Gastroesophageal sphincter (tissue), 4 donors: ENCODE measurements around the gene ADAMTS19. TPM values are rescaled to one million over a fixed set of nuclear protein-coding genes. Genes with fewer than 3 reads are reported as not detected.

ENCODE experiments used
- ATAC-seq: fragments of 150-250 bp; one replicate; pipeline ENCODE4 v1.9.1; 2016; ENCODE audit warnings: mild to moderate bottlenecking, moderate library complexity
- H3K27ac ChIP-seq, 4 donors: fragments of 200-600 bp; sonication (generic) in 3 of 4; 1 replicate in 3 of 4; 2 replicates in 1 of 4; pipeline ENCODE4 v1.5.1; 2016 to 2019
- H3K27me3 ChIP-seq: fragments of 200-600 bp; sonication (generic); one replicate; pipeline ENCODE4 v1.5.1; 2019
- H3K36me3 ChIP-seq, 2 donors: fragments of 200-600 bp; sonication (generic); one replicate each; pipeline ENCODE4 v1.5.1; 2019; ENCODE audit warnings: control low read depth in 1 of 2
- H3K4me1 ChIP-seq, 3 donors: fragments of 200-600 bp; sonication (generic); 1 replicate in 2 of 3; 2 replicates in 1 of 3; pipeline ENCODE4 v1.5.1; 2016 to 2019; ENCODE audit warnings: control low read depth in 2 of 3
- H3K4me3 ChIP-seq, 2 donors: fragments of 200-600 bp; sonication (generic); one replicate each; pipeline ENCODE4 v1.5.1; 2019; ENCODE audit warnings: mild to moderate bottlenecking in 1 of 2, moderate library complexity in 1 of 2
- H3K9me3 ChIP-seq, 3 donors: fragments of 200-600 bp; sonication (generic); one replicate each; pipeline ENCODE4 v1.5.1; 2017 to 2019; ENCODE audit warnings: control low read depth in 2 of 3
- CTCF ChIP-seq, 4 experiments: fragments of 200-600 bp in 2 of 4; fragments of 450-650 bp in 2 of 4; sonication (generic) in 1 of 4; IDR thresholded peaks; one replicate each; pipeline ENCODE4 v1.5.1; 2017 to 2019; ENCODE audit warnings: antibody characterized with exemption in 4 of 4, mild to moderate bottlenecking in 2 of 4, moderate library complexity in 2 of 4
- EP300 ChIP-seq: sonication (generic); formaldehyde crosslinking; IDR thresholded peaks from one replicate; pipeline ENCODE4 v1.6.1; 2017; ENCODE audit warnings: antibody characterized with exemption, mild to moderate bottlenecking
- POLR2A ChIP-seq, 2 donors: fragments of 450-650 bp; IDR thresholded peaks; one replicate each; pipeline ENCODE4 v1.6.1; 2017; ENCODE audit warnings: antibody characterized with exemption in 2 of 2, mild to moderate bottlenecking in 2 of 2, moderate library complexity in 1 of 2
- POLR2AphosphoS5 ChIP-seq: sonication (generic); formaldehyde crosslinking; IDR thresholded peaks from one replicate; pipeline ENCODE4 v1.6.1; 2017; ENCODE audit warnings: antibody characterized with exemption
- WGBS, 2 donors: methylation state at CpG; one replicate each; pipeline ENCODE4 v1.1.5; 2018; ENCODE audit warnings: low coverage in 1 of 2; 5-methylcytosine and 5-hydroxymethylcytosine counted together
- total RNA-seq, 4 donors: library from RNA; depleted of rRNA; stranded (reverse); fragments of >200 nt; gene quantifications; one replicate each; pipeline ENCODE4 v1.1.0, GENCODE V29; 2016

ADAMTS19 gene
- total RNA-seq, 4 donors from 2014 or later: 0.94 to 11.3 (median 4.4) TPM

- Histone ChIP-seq H3K4me1 (peaks cover 0 to 16% (median 0%) of the 10 kb centered on the region in 3 donors), H3K27ac (no peak overlapping the region), H3K4me3 (no peak overlapping the region), H3K27me3 (no peaks in the 10 kb centered on the region), H3K9me3 (no peaks in the 10 kb centered on the region), H3K36me3 (no peaks in the 10 kb centered on the region)
- TF ChIP-seq POLR2AphosphoS5 (no peak), CTCF (IDR thresholded peaks at IDR 0.05) (no peak), POLR2A (IDR thresholded peaks at IDR 0.05) (no peak), EP300 (no peak)
- WGBS, 2 donors: 58 to 68% methylated on average over 3 to 5 of the region's 5 CpGs
- ATAC-seq: no peak
Observed at GRCh38 chr5:129716651-129717050, 256.6 kb downstream of the ADAMTS19 start.

- Histone ChIP-seq H3K27me3 (no peaks in the 10 kb centered on the region), H3K4me1 (peaks cover 0 to 16% (median 0%) of the 10 kb centered on the region in 3 donors), H3K9me3 (no peaks in the 10 kb centered on the region), H3K4me3 (no peak overlapping the region), H3K36me3 (no peaks in the 10 kb centered on the region), H3K27ac (no peak overlapping the region)
- TF ChIP-seq CTCF (IDR thresholded peaks at IDR 0.05): no peak
- TF ChIP-seq EP300: no peak
- TF ChIP-seq POLR2A (IDR thresholded peaks at IDR 0.05): no peak
- no peak for TF ChIP-seq POLR2AphosphoS5
- ATAC-seq: no peak
Observed at GRCh38 chr5:129717751-129718310, 257.7 kb downstream of the ADAMTS19 start.

- Histone ChIP-seq H3K36me3 (no peaks in the 10 kb centered on the region), H3K27ac (no peak overlapping the region), H3K4me1 (peaks cover 0 to 16% (median 0%) of the 10 kb centered on the region in 3 donors), H3K27me3 (no peaks in the 10 kb centered on the region), H3K4me3 (no peak overlapping the region), H3K9me3 (no peaks in the 10 kb centered on the region)
- TF ChIP-seq POLR2A (IDR thresholded peaks at IDR 0.05): no peak
- no peak for TF ChIP-seq POLR2AphosphoS5
- no peak for TF ChIP-seq EP300
- TF ChIP-seq CTCF (IDR thresholded peaks at IDR 0.05): no peak
- WGBS, 2 donors: 20 to 61% methylated on average over 1 of the region's 1 CpG
- ATAC-seq: no peak
Observed at GRCh38 chr5:129718471-129719090, 258.5 kb downstream of the ADAMTS19 start.

DNA sequence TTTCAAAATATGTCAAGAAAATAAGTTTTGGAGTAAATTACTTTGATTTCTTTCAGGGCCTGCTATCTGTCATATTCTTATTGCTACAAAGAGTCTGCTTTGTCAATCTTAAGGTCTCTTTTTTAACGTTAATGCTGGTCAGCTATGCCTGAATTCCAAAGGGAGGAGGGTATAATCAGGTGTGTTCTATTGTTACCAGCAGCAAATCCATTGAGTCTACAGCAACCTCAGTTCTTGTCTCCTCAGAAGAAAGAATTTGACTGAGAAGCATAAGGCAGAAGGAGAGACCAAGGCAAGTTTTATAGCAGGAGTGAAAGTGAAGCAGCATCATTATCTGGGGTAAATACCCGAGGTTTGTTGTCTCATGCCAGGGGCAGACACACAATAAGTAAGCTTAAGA lies 264.1 kb downstream of the ADAMTS19 start:
- H3K36me3 ChIP-seq: no peaks in the 10 kb centered on the region
- no peak for ATAC-seq
- 59 to 71% methylated on average over 2 of the region's 2 CpGs for WGBS, 2 donors
- H3K9me3 ChIP-seq: no peaks in the 10 kb centered on the region
- H3K27ac ChIP-seq: no peak overlapping the region
- H3K4me1 ChIP-seq: no peaks in the 10 kb centered on the region
- H3K27me3 ChIP-seq: no peaks in the 10 kb centered on the region
- no peak overlapping the region for H3K4me3 ChIP-seq
- TF ChIP-seq EP300 (no peak), POLR2AphosphoS5 (no peak), CTCF (IDR thresholded peaks at IDR 0.05) (no peak), POLR2A (IDR thresholded peaks at IDR 0.05) (no peak)

GRCh38 chr5:129724647-129725046 lies 264.5 kb downstream of the ADAMTS19 start:
- Histone ChIP-seq H3K27ac (no peak overlapping the region), H3K36me3 (no peaks in the 10 kb centered on the region), H3K4me3 (no peak overlapping the region), H3K4me1 (no peaks in the 10 kb centered on the region), H3K27me3 (no peaks in the 10 kb centered on the region), H3K9me3 (no peaks in the 10 kb centered on the region)
- WGBS, 2 donors: 86 to 97% methylated on average over 3 to 4 of the region's 4 CpGs
- no peak for ATAC-seq
- TF ChIP-seq POLR2A (IDR thresholded peaks at IDR 0.05): no peak
- no peak for TF ChIP-seq CTCF (IDR thresholded peaks at IDR 0.05)
- TF ChIP-seq POLR2AphosphoS5: no peak
- TF ChIP-seq EP300: no peak
